Measurements from ENCODE around the gene ASPG. TPM values are rescaled to one million over a fixed set of nuclear protein-coding genes. Genes with fewer than 3 reads are reported as not detected.

The ASPG gene
- total and polyA plus RNA-seq, 2 of the 13 experiments (the other 11 are each of a cell fraction or from before 2014, with no cell fraction given), result not detected

DNA sequence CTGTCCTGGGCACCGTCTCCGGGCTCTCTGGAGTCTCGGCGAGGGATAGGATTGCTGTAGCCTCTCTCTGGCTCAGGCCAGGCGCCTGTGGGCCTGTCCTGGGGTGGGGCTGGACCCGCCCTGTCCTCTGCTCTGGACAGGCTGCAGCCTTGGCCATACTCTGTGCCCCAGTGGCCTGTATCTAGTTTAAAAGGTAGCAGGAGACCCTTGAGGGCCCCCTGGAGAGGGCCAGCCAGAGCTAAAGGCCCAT is 54.6 kb downstream of the ASPG start:
- BruUV-seq (replicated peaks), result no TSS peak
- Histone ChIP-seq H3K27me3 (ENCODE audit: control insufficient read depth in 1 of 2, insufficient read depth in 2 of 2, low read length in 2 of 2) (peaks cover 13 to 74% of the 10 kb centered on the region in 2 experiments; a peak in 4 of 5 replicates), H3K9me3 (ENCODE audit: low read length) (no peaks in the 10 kb centered on the region), H3K27ac (ENCODE audit: extremely low read length, insufficient read depth, low read length) (no peak overlapping the region), H2AFZ (ENCODE audit: low read length) (no peak overlapping the region), H3K4me1 (ENCODE audit: insufficient read depth, low read length) (no peaks in the 10 kb centered on the region), H3K36me3 (replicated peaks in 1 of 2; ENCODE audit: control insufficient read depth in 1 of 2, insufficient read depth in 2 of 2, low read length in 2 of 2) (no peaks in the 10 kb centered on the region), H3K79me2 (ENCODE audit: insufficient read depth, low read length) (no peaks in the 10 kb centered on the region), H4K20me1 (ENCODE audit: insufficient read depth, low read length) (0 out of 2 replicates have a peak, but pooled peaks cover 2% of the 10 kb centered on the region), H3K9ac (ENCODE audit: insufficient read depth, low read depth, low read length) (no peak overlapping the region), H3K4me2 (ENCODE audit: low read depth, low read length) (no peak overlapping the region), H3K4me3 (replicated peaks in 1 of 3; ENCODE audit: insufficient read depth in 1 of 3, low read depth in 2 of 3, low read length in 3 of 3) (no peak overlapping the region)
- FAIRE-seq (no peak), DNase-seq (ENCODE audit: low spot score) (no peak), ATAC-seq (no peak)
- TF ChIP-seq ZNF264 (CRISPR knock-in tag; IDR thresholded peaks at IDR 0.05), result no peak
- no peak for TF ChIP-seq POLR2AphosphoS5 (IDR thresholded peaks at IDR 0.05; ENCODE audit: low read depth, low read length)
- TF ChIP-seq, protein P1, sequence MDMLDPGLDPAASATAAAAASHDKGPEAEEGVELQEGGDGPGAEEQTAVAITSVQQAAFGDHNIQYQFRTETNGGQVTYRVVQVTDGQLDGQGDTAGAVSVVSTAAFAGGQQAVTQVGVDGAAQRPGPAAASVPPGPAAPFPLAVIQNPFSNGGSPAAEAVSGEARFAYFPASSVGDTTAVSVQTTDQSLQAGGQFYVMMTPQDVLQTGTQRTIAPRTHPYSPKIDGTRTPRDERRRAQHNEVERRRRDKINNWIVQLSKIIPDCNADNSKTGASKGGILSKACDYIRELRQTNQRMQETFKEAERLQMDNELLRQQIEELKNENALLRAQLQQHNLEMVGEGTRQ (IDR thresholded peaks at IDR 0.05; ENCODE audit: low read depth, low read length), result no peak
- TF ChIP-seq, protein P1 (CRISPR knock-in tag; IDR thresholded peaks at IDR 0.05; ENCODE audit: borderline replicate concordance), result no peak
- no peak for TF ChIP-seq ATF7-NPFF (CRISPR knock-in tag; IDR thresholded peaks at IDR 0.05; ENCODE audit: low read depth)
- TF ChIP-seq, protein P2, sequence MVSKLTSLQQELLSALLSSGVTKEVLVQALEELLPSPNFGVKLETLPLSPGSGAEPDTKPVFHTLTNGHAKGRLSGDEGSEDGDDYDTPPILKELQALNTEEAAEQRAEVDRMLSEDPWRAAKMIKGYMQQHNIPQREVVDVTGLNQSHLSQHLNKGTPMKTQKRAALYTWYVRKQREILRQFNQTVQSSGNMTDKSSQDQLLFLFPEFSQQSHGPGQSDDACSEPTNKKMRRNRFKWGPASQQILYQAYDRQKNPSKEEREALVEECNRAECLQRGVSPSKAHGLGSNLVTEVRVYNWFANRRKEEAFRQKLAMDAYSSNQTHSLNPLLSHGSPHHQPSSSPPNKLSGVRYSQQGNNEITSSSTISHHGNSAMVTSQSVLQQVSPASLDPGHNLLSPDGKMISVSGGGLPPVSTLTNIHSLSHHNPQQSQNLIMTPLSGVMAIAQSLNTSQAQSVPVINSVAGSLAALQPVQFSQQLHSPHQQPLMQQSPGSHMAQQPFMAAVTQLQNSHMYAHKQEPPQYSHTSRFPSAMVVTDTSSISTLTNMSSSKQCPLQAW (CRISPR knock-in tag; IDR thresholded peaks at IDR 0.05), result no peak
- no peak for TF ChIP-seq HOXA7 (CRISPR knock-in tag; IDR thresholded peaks at IDR 0.05)
- no peak for TF ChIP-seq NFATC3 (CRISPR knock-in tag; IDR thresholded peaks at IDR 0.05)
- TF ChIP-seq RXRA (CRISPR knock-in tag; IDR thresholded peaks at IDR 0.05), result no peak
- TF ChIP-seq, protein P3, sequence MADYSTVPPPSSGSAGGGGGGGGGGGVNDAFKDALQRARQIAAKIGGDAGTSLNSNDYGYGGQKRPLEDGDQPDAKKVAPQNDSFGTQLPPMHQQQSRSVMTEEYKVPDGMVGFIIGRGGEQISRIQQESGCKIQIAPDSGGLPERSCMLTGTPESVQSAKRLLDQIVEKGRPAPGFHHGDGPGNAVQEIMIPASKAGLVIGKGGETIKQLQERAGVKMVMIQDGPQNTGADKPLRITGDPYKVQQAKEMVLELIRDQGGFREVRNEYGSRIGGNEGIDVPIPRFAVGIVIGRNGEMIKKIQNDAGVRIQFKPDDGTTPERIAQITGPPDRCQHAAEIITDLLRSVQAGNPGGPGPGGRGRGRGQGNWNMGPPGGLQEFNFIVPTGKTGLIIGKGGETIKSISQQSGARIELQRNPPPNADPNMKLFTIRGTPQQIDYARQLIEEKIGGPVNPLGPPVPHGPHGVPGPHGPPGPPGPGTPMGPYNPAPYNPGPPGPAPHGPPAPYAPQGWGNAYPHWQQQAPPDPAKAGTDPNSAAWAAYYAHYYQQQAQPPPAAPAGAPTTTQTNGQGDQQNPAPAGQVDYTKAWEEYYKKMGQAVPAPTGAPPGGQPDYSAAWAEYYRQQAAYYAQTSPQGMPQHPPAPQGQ (CRISPR knock-in tag; IDR thresholded peaks at IDR 0.05; ENCODE audit: borderline replicate concordance), result no peak
- no peak for TF ChIP-seq ZSCAN31 (CRISPR knock-in tag; IDR thresholded peaks at IDR 0.05; ENCODE audit: low read depth)
- TF ChIP-seq KLF16 (CRISPR knock-in tag; IDR thresholded peaks at IDR 0.05), result no peak
- POLR2A ChIA-PET, result no interaction called here
- in situ Hi-C loops (cut with HindIII; ENCODE audit: extremely low pct_ligation_motif_present, low pct_unique_long_range_greater_than_20kb) (no loop called here), intact Hi-C loops (cut with micrococcal nuclease; ENCODE audit: unreplicated experiment) (no loop called here)
- CTCF ChIA-PET (ENCODE audit: low intra/inter-chr PET ratio, low total read pairs), result no interaction called here
- 17% methylated on average over 2 of the region's 6 CpGs for WGBS (ENCODE audit: low lambda C conversion rate)

Measured in HepG2 (cell line).